Fibroblast of skin of back (primary cell): Measurements from ENCODE around the gene DUSP23. TPM values are rescaled to one million over a fixed set of nuclear protein-coding genes. Genes with fewer than 3 reads are reported as not detected.
A peak's percentile ranks its signal among the peaks of the same experiment; 100 is the strongest.

Experiments used
- DNase-seq: peaks from one replicate; pipeline ENCODE4 v3.0.0-alpha.2; 2013
- polyA plus RNA-seq, 2 experiments: library from polyadenylated mRNA; unstranded; fragments of 120-200 nt; gene quantifications; one replicate each; pipeline ENCODE4 v1.2.1, GENCODE V29; 2013; ENCODE audit not compliant: insufficient read length in 2 of 2

The DUSP23 gene
- 27.9 TPM for polyA plus RNA-seq (2013, experiment 1 of 2; ENCODE audit: insufficient read length)
- 17.8 TPM for polyA plus RNA-seq (2013, experiment 2 of 2; ENCODE audit: insufficient read length)

- peak; percentile 97 for DNase-seq
Observed at GRCh38 chr1:159780583-159781582, at the start of gene DUSP23. DUSP23 (plus strand) TSS chr1:159780962; CDS start chr1:159781101, 139 bp downstream.

GRCh38 chr1:159737238-159737916 is 43.4 kb upstream of the DUSP23 start:
- DNase-seq: no peak

GRCh38 chr1:159743651-159744410 is 36.9 kb upstream of the DUSP23 start:
- no peak for DNase-seq

GRCh38 chr1:159746666-159747065 is 34.1 kb upstream of the DUSP23 start:
- DNase-seq: no peak

- DNase-seq: no peak
Observed at GRCh38 chr1:159748370-159748769, 32.4 kb upstream of the DUSP23 start.

GRCh38 chr1:159749630-159750029 is 31.1 kb upstream of the DUSP23 start:
- no peak for DNase-seq

- DNase-seq: no peak
Observed at GRCh38 chr1:159750621-159751020, 30.1 kb upstream of the DUSP23 start.

GRCh38 chr1:159751031-159751430 is 29.7 kb upstream of the DUSP23 start:
- DNase-seq: no peak

- no peak for DNase-seq
Observed at GRCh38 chr1:159752135-159752580, 28.6 kb upstream of the DUSP23 start.

- DNase-seq: no peak
Observed at GRCh38 chr1:159753386-159753785, 27.4 kb upstream of the DUSP23 start.

- DNase-seq: no peak
Observed at GRCh38 chr1:159755451-159756007, 25.2 kb upstream of the DUSP23 start.

- no peak for DNase-seq
Observed at GRCh38 chr1:159756397-159756796, 24.4 kb upstream of the DUSP23 start.

GRCh38 chr1:159763686-159764085 is 17.1 kb upstream of the DUSP23 start:
- DNase-seq: no peak

- no peak for DNase-seq
Observed at GRCh38 chr1:159765806-159766205, 15.0 kb upstream of the DUSP23 start.

GRCh38 chr1:159771127-159771895 is 9.5 kb upstream of the DUSP23 start:
- DNase-seq: no peak

GRCh38 chr1:159774465-159774864 is 6.3 kb upstream of the DUSP23 start:
- DNase-seq: no peak

GRCh38 chr1:159775716-159776115 is 5.0 kb upstream of the DUSP23 start:
- DNase-seq: no peak

GRCh38 chr1:159778266-159778665 is 2.5 kb upstream of the DUSP23 start:
- no peak for DNase-seq

- DNase-seq: peak; percentile 50
Observed at GRCh38 chr1:159779403-159779851, 1.3 kb upstream of the DUSP23 start.

GRCh38 chr1:159781992-159782391 is 1.2 kb downstream of the DUSP23 start:
- DNase-seq: no peak

GRCh38 chr1:159783724-159784123 is 3.0 kb downstream of the DUSP23 start:
- DNase-seq: peak; percentile 61
